GM18907 (cell line): ENCODE data around the gene UGT1A8.
"Not testable (repeated sequence)": the region's sequence is repeated elsewhere in the genome, so short reads cannot be mapped to it uniquely, and the experiment has no call there.

Experiments used
- ATAC-seq: cut with Tn5 transposase; IDR thresholded peaks from one replicate; pipeline ENCODE4 v1.9.1; 2021; ENCODE audit warnings: mild to moderate bottlenecking, moderate library complexity; ENCODE audit not compliant: unreplicated experiment

The UGT1A8 gene

GRCh38 chr2:233681521-233682099 lies 64.2 kb downstream of the UGT1A8 start, which contains the start of gene UGT1A7:
Gene UGT1A7, plus strand, starts transcription at chr2:233681901. Its CDS starts 37 bp downstream, at chr2:233681938.
- no peak for ATAC-seq

- ATAC-seq: no peak
These were observed 67.2 kb downstream of the UGT1A8 start for GRCh38 chr2:233684640-233685039.

GRCh38 chr2:233686928-233687327 lies 69.5 kb downstream of the UGT1A8 start:
- ATAC-seq: no peak

DNA sequence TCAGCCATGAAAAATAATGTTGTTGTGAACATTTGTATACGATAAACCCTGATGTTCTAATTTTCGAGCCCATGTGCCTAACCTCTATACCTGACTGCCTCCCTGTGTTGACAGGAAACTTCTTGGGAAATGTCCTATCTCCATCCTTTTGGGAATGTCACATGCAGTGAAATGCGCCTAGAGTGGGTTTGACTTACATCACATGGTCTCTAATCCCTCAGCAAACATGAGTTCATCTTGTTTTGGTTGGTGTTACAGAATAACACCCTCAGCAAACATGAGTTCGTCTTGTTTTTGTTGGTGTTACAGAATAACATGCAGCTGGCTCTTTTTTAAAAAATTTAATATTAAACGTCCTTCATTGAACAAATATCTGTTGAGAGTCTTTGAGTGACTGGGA lies 70.9 kb downstream of the UGT1A8 start:
- ATAC-seq: no peak

GRCh38 chr2:233689031-233689430 lies 71.6 kb downstream of the UGT1A8 start:
- no peak for ATAC-seq

GRCh38 chr2:233689501-233689900 lies 72.1 kb downstream of the UGT1A8 start:
- ATAC-seq: no peak

- no peak for ATAC-seq
These were observed 73.0 kb downstream of the UGT1A8 start for GRCh38 chr2:233690444-233690843.

- no peak for ATAC-seq
These were observed 74.3 kb downstream of the UGT1A8 start for GRCh38 chr2:233691443-233692433.

DNA sequence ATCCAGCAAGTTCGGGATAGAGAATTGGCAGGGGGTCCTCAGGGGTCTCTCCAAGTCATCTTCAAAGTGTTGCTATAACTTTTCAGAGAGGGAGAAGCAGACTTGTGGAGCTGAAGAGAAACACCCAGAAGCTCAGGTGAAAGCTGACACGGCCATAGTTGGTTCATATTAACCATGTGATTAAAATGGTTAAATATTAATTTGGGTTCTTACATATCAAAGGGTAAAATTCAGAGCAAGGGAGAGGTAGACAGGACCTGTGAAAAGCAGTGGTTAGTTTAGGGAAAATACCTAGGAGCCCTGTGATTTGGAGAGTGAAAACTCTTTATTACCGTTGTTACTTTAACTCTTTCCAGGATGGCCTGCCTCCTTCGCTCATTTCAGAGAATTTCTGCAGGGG lies 75.2 kb downstream of the UGT1A8 start, which contains the start of gene UGT1A6:
Gene UGT1A6 (plus strand): TSS at position 243 of the 400 bp plus-strand sequence. CDS start 115 bp downstream, at position 358.
- no peak for ATAC-seq

DNA sequence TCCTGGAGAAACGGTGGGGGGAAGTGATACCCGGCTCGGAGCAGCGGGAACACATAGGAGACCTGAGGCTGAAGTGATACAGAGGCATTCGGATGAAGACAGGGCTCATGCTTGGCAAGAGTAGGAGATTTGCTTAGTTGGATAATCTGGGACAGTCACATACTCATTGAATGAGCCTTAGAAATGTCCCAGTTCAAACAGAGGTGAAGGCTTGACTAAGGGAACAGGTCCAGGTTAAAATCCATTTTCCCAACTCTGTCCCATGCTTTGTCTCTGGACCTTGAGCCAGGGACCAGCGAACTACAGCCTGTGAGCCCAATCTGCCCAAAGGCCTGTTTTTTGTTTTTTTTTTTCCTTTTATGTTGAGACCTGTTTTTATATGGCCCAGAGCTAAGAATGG lies 76.5 kb downstream of the UGT1A8 start:
- no peak for ATAC-seq

DNA sequence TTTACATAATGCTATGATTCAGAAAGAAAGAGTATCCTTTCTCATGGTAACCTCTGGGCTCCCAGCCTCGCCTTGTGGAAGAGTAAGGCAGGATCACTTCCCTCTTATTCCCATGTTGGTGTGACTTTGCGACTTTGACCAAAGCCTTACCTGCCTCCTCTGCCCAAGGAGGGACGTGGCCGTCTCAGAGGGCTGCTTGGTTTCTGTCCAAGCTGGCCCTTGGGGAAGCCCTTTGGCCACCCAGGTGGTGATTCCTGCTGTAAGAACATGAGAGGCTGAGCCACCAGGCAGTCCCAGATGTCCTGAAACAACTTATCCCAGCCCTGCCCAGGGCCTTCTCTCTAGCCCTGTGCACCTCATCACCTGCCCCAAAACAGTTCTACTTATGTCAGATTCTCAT lies 81.3 kb downstream of the UGT1A8 start:
- ATAC-seq: no peak

- no peak for ATAC-seq
These were observed 82.1 kb downstream of the UGT1A8 start for GRCh38 chr2:233699424-233700027.

DNA sequence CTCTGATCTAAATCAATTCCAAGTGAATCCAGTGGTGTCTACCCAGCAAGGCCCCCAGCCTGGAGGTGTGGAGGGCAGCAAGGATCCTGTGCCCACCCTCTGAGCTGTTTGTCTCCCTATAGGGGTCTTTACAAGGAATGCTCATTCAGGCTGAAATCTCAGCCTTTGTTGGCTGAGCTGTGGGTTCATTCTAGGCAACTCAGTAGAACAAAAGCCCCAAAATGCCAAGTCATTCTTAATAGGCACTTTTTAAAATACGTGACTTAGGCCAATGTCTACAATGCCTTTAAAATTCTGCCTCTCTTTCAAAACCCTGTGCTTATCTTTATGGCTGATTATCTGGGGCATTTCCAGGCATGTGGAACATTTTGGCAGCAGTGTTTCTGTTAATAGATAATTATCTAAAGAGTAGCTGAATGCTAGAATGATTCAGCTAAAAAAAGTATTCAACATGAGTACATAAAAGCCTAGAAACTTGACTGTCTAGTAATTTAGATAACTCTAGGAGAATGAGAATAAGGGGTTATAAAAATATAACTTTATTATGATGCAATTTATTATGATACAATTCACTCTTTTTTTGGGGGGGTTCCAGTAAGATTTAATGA lies 82.7 kb downstream of the UGT1A8 start:
- ATAC-seq: no peak

DNA sequence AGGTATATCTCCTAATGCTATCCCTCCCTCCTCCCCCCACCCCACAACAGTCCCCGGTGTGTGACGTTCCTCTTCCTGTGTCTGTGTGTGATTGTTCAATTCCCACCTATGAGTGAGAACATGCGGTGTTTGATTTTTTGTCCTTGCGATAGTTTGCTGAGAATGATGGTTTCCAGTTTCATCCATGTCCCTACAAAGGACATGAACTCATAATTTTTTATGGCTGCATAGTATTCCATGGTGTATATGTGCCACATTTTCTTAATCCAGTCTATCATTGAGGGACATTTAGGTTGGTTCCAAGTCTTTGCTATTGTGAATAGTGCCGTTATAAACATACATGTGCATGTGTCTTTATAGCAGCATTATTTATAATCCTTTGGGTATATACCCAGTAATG lies 83.4 kb downstream of the UGT1A8 start:
- ATAC-seq: not testable (repeated sequence)

GRCh38 chr2:233702238-233702637 lies 84.8 kb downstream of the UGT1A8 start:
- ATAC-seq: no peak

DNA sequence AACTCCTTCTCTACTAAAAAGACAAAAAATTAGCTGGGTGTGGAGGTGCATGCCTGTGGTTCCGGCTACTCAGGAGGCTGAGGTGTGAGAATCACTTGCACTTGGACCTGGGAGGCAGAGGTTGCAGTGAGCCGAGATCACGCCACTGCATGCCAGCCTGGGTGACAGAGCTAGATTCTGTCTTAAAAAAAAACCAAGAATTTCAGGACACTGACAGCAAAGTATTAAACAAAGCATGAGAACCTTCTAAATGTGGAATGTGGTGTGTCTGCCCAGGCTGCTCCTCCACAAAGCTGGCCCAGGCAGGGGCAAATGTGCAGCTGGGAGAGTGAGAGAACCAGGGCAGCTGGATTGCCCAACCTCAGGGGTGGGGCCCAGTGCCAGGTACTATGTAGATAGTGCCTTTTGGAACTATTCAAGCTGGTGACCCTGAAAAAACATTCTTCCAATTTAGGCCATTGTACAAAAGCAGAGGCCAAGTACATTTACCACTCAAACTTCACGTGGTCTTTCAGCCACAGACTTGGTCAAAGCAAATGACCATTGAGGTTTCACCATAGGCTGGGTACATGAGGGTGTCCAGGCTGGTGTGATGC lies 88.6 kb downstream of the UGT1A8 start:
- no peak for ATAC-seq

GRCh38 chr2:233706720-233707119 lies 89.3 kb downstream of the UGT1A8 start:
- no peak for ATAC-seq

GRCh38 chr2:233707940-233708644 lies 90.7 kb downstream of the UGT1A8 start:
- no peak for ATAC-seq

GRCh38 chr2:233708942-233709341 lies 91.5 kb downstream of the UGT1A8 start:
- ATAC-seq: no peak
